HuH-7.5 (cell line): ENCODE data around the gene ADAMTS20.
"Not testable (repeated sequence)": the region's sequence is repeated elsewhere in the genome, so short reads cannot be mapped to it uniquely, and the experiment has no call there.

ENCODE experiments used
- DNase-seq: peaks from one replicate; pipeline ENCODE4 v3.0.0; 2011; ENCODE audit warnings: low spot score

ADAMTS20 gene

DNA sequence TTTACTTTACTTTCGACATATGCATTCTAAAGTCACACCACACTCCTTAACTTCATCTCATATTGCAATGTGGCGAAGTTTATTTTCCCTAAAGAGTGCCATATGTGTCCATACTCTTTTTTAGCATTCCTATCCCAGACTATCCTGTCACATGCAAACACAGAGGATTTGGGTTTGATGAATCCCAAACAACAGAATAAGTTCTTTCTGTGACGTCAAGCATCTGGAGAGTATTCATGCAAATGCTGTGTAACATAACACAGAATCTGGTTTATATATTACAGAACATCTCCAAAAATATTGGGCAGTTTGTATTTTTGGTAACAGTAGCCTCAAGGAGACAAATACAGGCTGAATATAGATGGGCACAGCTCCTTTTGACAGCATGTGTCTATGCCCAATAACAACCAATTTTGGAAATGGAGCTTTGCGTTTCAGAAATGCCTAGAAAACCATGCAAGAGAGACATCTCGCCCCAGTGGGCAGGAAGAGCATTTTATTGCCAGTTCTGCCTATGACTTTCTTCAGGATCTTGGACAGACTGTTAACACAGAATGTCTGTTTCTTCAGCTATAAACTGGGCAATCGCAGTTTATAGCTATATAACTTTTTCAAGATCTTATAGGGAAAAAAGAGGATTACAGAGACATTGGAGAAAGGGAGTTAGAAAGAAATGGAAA lies 190.8 kb downstream of the ADAMTS20 start:
- DNase-seq: no peak

DNA sequence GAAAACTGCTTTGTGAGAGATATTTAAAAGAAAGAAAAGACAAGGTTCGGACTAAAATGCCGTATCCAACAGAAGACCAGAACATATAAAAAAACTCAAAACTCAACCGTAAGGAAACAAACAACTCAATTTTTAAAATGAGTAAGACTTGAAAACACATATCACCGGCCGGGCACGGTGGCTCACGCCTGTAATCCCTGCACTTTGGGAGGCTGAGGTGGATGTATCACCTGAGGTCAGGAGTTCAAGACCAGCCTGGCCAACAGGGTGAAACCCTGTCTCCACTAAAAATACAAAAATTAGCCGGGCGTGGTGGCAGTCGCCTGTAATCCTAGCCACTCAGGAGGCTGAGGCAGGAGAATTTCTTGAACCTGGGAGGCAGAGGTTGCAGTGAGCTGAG lies 192.0 kb downstream of the ADAMTS20 start:
- DNase-seq: not testable (repeated sequence)

- no peak for DNase-seq
These were observed 194.9 kb downstream of the ADAMTS20 start for GRCh38 chr12:43357141-43357540.

DNA sequence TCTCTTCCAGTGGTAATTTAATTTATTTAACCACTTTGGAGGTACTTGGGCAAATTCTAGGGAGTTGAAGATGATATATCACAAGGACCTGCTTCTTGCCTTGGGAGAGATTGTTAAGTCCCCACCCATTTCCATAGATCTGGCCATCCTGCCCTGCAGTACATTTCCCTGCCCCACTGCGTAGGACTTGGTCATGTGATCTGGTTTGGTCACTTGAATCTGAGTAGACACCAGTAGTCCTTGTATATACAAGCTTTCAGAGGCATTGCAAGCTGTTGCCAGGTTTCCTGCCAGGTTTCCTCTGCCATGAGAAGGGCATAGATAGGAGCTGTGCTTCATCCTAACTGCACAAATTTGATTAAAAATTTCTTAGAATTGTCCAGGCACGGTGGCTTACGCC lies 200.0 kb downstream of the ADAMTS20 start:
- DNase-seq: no peak

- DNase-seq: no peak
These were observed 202.1 kb downstream of the ADAMTS20 start for GRCh38 chr12:43349863-43350262.

DNA sequence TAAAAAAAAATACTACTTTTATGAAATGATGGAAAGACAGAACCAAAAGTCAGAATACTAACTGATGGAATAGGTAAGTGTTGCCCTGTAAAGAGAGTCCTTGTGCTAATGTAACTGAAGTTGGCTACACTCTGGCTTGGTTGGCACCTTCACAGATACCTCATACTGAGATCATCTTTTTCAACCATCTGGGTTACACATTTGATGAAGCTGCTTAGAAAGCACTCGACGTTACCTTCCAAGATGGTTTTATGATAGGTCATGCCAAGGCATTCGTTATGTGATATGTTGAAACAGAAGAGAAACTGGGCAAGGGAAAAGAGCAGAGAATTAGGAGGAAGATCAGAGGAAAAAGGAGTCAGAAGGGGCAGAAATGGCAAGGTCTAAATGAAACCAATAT lies 203.8 kb downstream of the ADAMTS20 start:
- DNase-seq: no peak

DNA sequence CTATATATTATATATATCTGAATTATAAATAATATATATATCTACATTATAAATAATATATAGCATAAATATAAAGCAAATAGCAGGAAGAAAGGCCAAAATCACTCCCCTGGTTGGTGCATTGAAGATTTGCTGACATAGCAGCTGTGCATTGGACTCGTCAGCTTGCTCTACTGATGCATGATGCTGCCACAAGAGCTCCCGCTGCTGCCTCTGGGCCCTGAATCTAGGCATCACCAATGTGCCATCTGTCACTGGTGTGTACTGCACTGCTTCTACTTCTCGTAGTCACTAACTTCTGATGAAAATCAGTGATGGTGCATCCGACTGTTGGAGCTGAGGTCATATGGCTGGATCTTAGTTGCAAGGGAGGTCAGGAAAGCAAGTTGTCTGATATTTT lies 205.0 kb downstream of the ADAMTS20 start:
- no peak for DNase-seq

- no peak for DNase-seq
These were observed 207.0 kb downstream of the ADAMTS20 start for GRCh38 chr12:43345023-43345422.

GRCh38 chr12:43341785-43342313 lies 210.2 kb downstream of the ADAMTS20 start:
- DNase-seq: not testable (repeated sequence)

- no peak for DNase-seq
These were observed 213.0 kb downstream of the ADAMTS20 start for GRCh38 chr12:43338848-43339526.

DNA sequence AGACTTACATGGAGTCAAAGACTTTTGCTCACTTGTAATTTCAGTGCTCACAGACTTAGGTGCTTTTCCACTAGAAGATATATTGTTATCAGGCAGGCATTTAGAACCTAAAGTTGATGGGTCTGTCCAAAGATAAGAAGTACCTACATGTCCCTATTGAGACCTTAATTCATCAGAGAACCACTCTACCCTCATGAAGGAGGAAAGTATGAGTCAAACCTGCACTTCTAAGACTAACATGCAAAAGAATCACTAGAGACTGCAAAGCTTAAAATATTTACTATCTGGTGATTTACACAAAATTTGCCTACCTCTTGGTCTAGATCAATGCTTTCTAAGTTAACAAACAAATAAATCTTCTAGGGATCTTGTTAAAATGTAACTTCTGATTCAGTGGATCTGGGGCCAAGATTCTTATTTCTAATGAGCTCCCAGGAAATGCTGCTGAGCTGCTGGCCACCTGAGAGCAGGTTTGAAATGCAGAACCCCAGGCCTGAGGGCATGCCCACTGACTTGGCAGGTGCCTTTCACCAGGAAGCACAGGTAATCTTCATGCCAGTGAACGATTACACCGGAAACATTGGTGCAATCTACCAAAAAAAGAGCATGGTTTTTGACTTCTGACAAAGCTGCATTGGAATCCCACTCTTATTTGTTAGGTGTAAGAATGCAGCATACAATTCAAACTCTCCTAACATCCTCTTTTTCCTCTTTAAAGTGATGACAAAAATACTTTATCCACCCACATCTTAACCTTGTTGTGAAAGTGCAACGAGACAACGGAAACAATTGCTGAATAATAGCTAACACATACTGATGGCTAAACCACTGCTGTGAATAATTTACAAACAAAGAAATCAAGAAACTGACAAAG lies 214.2 kb downstream of the ADAMTS20 start:
- DNase-seq: no peak

DNA sequence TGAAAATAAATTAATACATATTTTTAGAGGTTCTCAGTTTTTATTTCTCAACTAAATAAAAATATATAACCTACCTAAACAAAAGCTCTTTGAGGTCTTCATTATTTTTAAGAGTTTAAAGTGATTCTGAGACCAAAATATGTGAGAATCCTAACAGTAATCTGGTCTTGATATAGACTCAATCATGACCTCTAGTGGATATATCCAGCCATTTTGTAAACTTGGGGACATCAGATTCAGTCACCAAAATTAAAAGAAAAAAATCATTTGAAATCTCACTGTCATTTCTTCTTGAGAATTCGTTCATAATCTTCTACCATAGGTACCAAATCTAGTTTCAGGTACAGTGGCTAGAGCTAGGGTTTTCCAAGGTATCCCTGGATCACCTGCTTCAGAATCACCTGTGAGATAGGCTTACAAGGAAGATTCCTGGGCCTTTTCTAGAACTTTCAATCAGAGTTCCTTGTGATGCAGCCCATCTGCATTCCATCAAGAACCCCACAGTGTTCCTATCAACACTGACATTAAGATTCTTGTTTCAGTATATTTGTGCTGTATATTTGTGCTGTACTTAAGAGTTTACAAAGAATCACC lies 214.9 kb downstream of the ADAMTS20 start:
- DNase-seq: no peak

DNA sequence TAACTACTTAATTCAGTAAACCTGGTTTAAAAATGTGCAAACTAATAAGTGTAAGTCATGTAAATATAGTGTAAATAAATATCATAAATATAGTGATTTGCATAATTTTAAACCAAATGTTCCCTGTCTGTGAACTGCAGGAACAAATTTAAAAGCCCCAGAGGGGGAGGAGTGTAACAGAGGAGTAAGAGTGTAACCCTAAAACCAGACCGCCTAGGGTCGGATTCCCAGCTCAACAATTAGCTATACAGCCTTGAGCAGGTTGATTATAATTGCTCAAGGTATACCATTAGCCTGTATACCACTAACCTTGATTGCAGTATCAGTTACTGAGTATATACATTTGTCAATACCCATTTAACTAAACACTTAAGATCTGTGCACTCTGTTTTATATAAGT lies 218.4 kb downstream of the ADAMTS20 start:
- DNase-seq: no peak

- DNase-seq: no peak
These were observed 218.9 kb downstream of the ADAMTS20 start for GRCh38 chr12:43332977-43333640.

DNA sequence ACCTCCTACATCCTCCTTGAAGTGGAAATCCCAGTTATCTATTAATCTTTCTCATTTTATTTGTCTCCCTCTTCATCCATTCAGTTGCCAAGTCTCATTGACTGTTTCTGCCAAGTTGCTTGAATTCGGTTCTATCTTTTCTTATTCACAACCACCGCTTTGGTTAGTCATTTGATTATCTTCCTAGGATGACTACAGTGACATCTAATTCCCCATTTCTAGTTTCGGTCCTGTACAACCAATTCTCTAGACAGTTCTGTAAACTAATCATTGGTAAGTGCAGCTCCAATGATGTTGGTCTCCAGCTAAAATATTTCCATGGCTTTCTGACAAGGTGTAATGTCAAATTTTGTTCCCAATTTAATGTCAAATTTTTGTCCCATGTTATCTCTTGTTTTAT lies 220.1 kb downstream of the ADAMTS20 start:
- DNase-seq: no peak

DNA sequence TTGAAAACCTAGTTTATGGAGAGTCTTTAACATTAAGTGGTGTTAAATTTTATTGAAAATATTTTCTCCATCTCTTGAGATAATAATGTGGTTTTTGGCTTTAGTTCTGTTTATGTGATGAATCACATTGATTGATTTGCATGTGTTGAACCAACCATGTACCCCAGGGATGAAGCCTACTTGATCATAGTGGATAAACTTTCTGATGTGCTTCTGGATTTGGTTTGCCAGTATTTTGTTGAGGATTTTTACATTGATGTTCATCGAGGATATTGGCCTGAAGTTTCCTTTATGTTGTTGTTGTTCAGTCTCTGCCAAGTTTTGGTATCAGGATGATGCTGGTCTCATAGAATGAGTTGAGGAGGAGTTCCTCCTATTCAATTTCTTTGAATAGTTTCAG lies 222.6 kb downstream of the ADAMTS20 start:
- DNase-seq: no peak

- DNase-seq: no peak
These were observed 226.2 kb downstream of the ADAMTS20 start for GRCh38 chr12:43325786-43326185.

DNA sequence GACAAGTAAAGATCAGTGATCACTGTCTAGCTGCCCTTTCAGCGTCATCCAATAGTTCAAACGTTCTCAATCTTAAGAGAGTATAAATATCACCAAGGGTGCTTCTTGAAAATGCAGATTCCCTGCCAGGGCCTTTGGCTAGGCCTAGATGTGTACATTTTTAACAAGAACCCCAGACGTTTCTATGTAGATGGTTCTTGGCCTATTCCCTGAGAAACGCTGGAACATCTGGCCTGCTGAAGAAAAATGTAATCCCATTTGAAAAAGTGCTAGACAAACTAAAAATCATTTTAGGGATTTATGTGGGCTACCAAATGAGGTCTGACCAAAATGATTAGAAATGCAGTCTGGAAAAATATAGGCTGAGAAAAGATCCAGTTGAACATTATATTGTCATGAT lies 231.7 kb downstream of the ADAMTS20 start:
- DNase-seq: no peak

- no peak for DNase-seq
These were observed 234.0 kb downstream of the ADAMTS20 start for GRCh38 chr12:43318021-43318420.

DNA sequence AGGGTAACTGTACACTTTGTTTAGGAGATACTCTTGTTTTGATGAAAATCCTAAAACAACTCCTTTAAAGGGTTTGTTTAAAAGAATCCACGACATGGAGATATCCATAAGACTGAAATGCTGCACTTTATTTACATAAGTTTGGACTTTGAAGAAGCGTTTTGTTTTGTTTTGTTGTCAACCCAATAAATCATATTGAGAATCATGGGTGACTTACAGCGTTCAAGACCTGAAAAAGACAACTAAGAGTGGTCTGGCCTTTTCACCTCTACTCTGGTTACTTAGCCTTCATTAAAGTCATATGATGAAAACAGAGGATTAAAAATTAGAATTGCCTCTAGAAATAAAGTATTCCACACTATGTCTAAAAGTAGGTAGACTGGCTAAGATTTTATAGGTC lies 234.8 kb downstream of the ADAMTS20 start:
- DNase-seq: no peak

GRCh38 chr12:43316520-43316919 lies 235.5 kb downstream of the ADAMTS20 start:
- no peak for DNase-seq

DNA sequence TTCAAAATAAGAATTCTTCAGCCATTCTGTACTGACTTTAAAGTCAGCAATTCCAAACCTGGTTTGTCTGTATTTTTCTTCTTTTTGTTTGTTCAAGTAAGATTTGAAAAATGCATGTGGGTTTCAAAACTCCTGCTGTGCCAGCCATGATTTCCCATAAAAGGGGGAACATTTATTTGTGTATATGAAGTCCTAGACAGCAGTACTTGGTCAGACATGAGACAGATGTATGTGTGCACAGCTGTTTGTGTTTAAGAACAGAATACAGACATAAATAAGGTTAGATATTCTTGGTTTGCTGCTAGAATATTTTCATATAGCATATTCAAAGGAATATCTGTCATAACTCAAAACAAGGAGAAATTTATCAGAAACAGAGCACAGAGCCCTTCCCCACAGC lies 236.0 kb downstream of the ADAMTS20 start:
- no peak for DNase-seq
